C4-2B (cell line): Measurements from ENCODE around the gene ROS1.

Experiments
- CTCF ChIP-seq: fragments of 450-650 bp; conservative IDR thresholded peaks from 2 replicates; pipeline ENCODE4 v1.5.1; 2017; ENCODE audit warnings: mild to moderate bottlenecking
- ZFX ChIP-seq: fragments of 450-650 bp; IDR thresholded peaks from 2 replicates; pipeline ENCODE4 v1.6.1; 2017

GRCh38 chr6:117423754-117424153 lies 2.0 kb downstream of the ROS1 start:
- TF ChIP-seq CTCF: no peak
- no peak for TF ChIP-seq ZFX
